ENCODE measurements around the gene TREML4.
"Not testable (repeated sequence)": the region's sequence is repeated elsewhere in the genome, so short reads cannot be mapped to it uniquely, and the experiment has no call there.

The TREML4 gene, protein sequence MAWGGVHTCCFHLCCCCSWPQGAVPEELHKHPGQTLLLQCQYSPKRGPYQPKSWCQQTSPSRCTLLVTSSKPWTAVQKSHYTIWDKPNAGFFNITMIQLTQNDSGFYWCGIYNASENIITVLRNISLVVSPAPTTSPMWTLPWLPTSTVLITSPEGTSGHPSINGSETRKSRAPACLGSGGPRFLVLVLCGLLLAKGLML

DNA sequence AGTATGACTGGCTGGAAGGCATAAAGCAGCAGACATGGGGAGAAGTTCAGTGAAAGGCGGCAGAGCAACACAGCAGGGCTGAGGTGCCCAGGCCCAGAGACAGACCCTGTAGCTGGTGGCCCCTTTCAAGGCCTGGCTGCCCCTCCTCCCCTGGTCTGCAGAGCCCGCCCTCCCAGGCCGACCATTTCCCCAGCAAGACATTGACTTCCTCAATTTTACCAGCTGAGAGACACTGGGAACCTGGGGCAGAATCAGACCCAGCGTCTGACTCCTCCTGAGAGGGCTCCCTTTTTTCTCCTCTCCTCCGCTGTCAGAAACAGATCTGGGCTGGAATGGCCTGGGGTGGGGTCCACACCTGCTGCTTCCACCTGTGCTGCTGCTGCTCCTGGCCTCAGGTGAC, at the start of gene TREML4:
Gene TREML4 (plus strand): TSS at position 254 of the 400 bp plus-strand sequence. CDS start 79 bp downstream, at position 333.
- no peaks in the 10 kb centered on the region for H3K9me3 ChIP-seq (ENCODE audit: low read length)
- no peak within 1 kb of the TSS for H3K9ac ChIP-seq (ENCODE audit: low read length)
- H3K4me3 ChIP-seq (ENCODE audit: low read depth in 1 of 2, low read length in 2 of 2), result no peak within 1 kb of the TSS
- peaks cover 0 to 7% of the 10 kb centered on the region in 2 donors for H3K27me3 ChIP-seq (ENCODE audit: control insufficient read depth in 1 of 2, insufficient read depth in 2 of 2, low read length in 2 of 2)
- no peaks in the 10 kb centered on the region for H3K4me1 ChIP-seq (ENCODE audit: insufficient read depth, low read length)
- H3K27ac ChIP-seq (ENCODE audit: low read depth, low read length), result no peak within 1 kb of the TSS
- H3K36me3 ChIP-seq (ENCODE audit: insufficient read depth, low read length), result no peaks in the 10 kb centered on the region

DNA sequence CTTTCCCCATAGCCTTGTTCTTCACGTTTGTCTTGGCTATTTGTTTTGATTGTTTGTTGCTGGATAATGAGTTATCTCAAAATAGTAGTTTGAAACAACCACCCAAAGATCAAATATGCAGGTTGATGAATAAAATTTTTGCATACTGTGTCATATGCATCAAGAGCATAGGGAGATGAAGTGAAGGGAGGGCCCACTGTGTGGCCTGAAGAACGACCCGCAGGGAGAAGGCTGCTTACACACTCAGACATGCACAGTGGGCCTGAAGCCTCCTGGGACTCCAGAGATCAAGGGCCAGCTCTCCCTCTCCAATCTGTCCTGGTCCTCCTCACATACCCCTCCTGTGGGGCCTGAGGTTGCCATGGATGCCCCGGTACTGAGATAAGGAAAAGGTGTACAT, 49.0 kb upstream of the TREML4 start:
- Histone ChIP-seq H3K9ac (ENCODE audit: low read length) (no peak overlapping the region), H3K9me3 (ENCODE audit: low read length) (no peaks in the 10 kb centered on the region), H3K36me3 (ENCODE audit: insufficient read depth, low read length) (no peaks in the 10 kb centered on the region), H3K27ac (ENCODE audit: low read depth, low read length) (no peak overlapping the region), H3K4me3 (ENCODE audit: low read depth in 1 of 2, low read length in 2 of 2) (no peak overlapping the region), H3K4me1 (ENCODE audit: insufficient read depth, low read length) (no peaks in the 10 kb centered on the region), H3K27me3 (ENCODE audit: control insufficient read depth in 1 of 2, insufficient read depth in 2 of 2, low read length in 2 of 2) (no peaks in the 10 kb centered on the region)

DNA sequence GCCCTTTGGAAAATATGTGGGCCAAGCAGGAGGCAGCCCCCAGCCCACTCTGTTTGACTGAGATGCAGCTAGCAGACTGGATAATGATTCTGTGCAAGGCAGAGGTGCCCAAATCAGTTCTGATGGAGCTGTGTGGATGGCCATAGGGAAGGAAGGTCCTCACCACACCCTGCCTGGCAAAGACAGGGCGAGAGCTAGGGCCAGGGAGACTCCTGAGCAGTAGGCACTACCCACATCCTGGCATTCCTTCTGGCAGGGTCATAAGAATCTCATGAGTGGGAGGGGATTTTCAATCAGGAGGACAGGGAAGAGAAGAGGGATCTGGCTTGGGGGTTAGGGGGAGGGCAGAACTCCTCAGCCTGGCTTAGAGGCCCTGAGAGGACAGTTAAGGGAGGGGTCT, 46.6 kb upstream of the TREML4 start:
- Histone ChIP-seq H3K4me1 (ENCODE audit: insufficient read depth, low read length) (no peaks in the 10 kb centered on the region), H3K9me3 (ENCODE audit: low read length) (no peaks in the 10 kb centered on the region), H3K4me3 (ENCODE audit: low read depth in 1 of 2, low read length in 2 of 2) (no peak overlapping the region), H3K9ac (ENCODE audit: low read length) (no peak overlapping the region), H3K27me3 (ENCODE audit: control insufficient read depth in 1 of 2, insufficient read depth in 2 of 2, low read length in 2 of 2) (no peaks in the 10 kb centered on the region), H3K36me3 (ENCODE audit: insufficient read depth, low read length) (no peaks in the 10 kb centered on the region), H3K27ac (ENCODE audit: low read depth, low read length) (no peak overlapping the region)

DNA sequence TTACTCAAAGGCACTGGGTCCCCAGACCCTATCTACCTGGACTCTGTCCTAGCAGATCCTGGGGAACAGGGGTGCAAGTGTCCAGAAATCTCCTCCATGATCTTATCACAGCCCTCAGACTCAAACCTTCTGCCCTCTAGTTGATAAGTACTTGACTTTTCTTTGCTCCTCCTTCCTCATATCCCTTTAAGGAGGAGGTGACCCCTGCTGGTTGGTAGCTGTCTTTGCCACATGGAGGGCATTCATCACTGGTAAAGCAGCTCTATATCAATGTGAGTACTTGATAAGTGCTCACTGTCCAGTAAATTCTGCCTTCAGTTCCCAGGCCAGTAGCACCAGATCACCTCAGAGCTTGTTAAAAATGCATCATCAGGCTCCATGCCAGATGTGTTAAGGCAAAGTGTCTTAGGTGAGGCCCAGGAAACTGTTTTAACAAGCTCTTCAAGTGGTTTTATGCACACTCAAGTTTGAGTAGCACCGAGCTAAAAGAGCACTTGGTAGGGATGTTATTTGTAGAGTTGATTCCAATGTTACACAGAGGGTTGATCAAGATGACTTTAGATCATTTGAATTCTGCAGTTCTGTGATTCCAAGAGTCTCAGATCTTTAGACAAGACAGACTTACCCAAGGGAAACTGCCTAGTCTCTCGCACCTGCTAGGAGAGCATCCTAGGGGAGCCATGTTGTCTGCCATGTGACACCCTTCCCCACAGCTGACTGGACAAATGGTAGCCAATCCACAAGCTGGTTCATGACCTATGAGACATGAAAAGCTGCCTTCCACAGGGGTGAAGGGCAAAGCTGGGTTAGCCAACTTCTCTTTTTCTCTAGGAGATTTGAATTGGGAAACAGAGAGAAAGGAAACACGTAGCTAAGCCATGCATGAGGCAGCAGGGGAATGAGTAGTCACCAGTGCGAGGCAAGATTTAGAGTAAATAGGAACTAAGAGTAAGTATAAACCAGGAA, 45.8 kb upstream of the TREML4 start:
- Histone ChIP-seq H3K4me1 (ENCODE audit: insufficient read depth, low read length) (no peaks in the 10 kb centered on the region), H3K27me3 (ENCODE audit: control insufficient read depth in 1 of 2, insufficient read depth in 2 of 2, low read length in 2 of 2) (no peaks in the 10 kb centered on the region), H3K9me3 (ENCODE audit: low read length) (no peaks in the 10 kb centered on the region), H3K36me3 (ENCODE audit: insufficient read depth, low read length) (no peaks in the 10 kb centered on the region), H3K27ac (ENCODE audit: low read depth, low read length) (no peak overlapping the region), H3K9ac (ENCODE audit: low read length) (no peak overlapping the region), H3K4me3 (ENCODE audit: low read depth in 1 of 2, low read length in 2 of 2) (no peak overlapping the region)

DNA sequence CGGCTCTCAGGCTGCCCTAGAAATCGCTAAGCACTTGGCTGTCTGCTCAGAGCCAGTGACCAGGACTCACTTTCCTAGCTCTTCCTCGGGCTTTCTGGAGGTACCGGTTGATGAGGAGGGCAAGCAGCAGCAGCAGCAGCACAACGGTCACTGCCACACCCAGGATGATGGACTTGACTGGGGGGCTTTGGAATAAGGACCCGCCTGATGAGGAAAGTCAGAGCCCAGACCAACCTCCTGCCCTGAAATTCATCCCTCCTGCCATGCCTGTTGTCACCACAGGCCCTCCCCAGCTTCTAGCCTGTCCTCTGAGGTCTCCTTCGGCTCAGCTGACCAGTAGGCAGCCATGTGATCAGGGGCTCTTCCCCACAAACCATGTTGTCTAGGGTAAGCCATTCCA, 43.4 kb upstream of the TREML4 start:
- Histone ChIP-seq H3K9me3 (ENCODE audit: low read length) (no peaks in the 10 kb centered on the region), H3K27ac (ENCODE audit: low read depth, low read length) (no peak overlapping the region), H3K9ac (ENCODE audit: low read length) (no peak overlapping the region), H3K4me1 (ENCODE audit: insufficient read depth, low read length) (no peaks in the 10 kb centered on the region), H3K27me3 (ENCODE audit: control insufficient read depth in 1 of 2, insufficient read depth in 2 of 2, low read length in 2 of 2) (no peaks in the 10 kb centered on the region), H3K36me3 (ENCODE audit: insufficient read depth, low read length) (no peaks in the 10 kb centered on the region), H3K4me3 (ENCODE audit: low read depth in 1 of 2, low read length in 2 of 2) (no peak overlapping the region)

DNA sequence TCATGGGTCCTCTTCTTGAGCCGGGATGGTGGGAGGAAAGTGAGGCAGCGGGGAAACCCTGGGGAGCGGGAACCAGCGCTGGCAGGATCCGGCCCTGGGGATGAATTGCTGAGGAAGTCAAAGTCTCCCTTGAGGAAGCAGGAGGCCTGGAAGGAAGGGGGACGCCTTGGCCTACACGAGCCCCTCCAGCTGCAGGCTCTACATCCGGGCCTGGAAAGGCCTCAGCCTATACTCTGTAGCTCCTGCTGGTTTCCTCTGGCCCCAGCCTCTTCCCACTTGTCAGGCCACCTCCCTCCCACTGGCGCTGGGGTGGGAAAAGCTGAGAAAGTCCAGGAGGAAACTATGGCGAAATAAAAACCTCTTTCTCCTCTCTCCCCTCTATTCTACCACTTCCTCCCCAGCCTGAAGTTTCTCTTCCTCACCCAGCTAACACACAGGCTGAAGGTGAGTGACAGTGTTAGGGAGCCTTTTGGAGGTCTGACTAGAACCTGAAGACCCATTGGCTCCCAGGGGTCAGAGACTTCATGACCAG, 42.1 kb upstream of the TREML4 start:
- Histone ChIP-seq H3K9me3 (ENCODE audit: low read length) (no peaks in the 10 kb centered on the region), H3K36me3 (ENCODE audit: insufficient read depth, low read length) (no peaks in the 10 kb centered on the region), H3K9ac (ENCODE audit: low read length) (no peak overlapping the region), H3K4me1 (ENCODE audit: insufficient read depth, low read length) (no peaks in the 10 kb centered on the region), H3K27me3 (ENCODE audit: control insufficient read depth in 1 of 2, insufficient read depth in 2 of 2, low read length in 2 of 2) (no peaks in the 10 kb centered on the region), H3K27ac (ENCODE audit: low read depth, low read length) (no peak overlapping the region), H3K4me3 (ENCODE audit: low read depth in 1 of 2, low read length in 2 of 2) (no peak overlapping the region)

DNA sequence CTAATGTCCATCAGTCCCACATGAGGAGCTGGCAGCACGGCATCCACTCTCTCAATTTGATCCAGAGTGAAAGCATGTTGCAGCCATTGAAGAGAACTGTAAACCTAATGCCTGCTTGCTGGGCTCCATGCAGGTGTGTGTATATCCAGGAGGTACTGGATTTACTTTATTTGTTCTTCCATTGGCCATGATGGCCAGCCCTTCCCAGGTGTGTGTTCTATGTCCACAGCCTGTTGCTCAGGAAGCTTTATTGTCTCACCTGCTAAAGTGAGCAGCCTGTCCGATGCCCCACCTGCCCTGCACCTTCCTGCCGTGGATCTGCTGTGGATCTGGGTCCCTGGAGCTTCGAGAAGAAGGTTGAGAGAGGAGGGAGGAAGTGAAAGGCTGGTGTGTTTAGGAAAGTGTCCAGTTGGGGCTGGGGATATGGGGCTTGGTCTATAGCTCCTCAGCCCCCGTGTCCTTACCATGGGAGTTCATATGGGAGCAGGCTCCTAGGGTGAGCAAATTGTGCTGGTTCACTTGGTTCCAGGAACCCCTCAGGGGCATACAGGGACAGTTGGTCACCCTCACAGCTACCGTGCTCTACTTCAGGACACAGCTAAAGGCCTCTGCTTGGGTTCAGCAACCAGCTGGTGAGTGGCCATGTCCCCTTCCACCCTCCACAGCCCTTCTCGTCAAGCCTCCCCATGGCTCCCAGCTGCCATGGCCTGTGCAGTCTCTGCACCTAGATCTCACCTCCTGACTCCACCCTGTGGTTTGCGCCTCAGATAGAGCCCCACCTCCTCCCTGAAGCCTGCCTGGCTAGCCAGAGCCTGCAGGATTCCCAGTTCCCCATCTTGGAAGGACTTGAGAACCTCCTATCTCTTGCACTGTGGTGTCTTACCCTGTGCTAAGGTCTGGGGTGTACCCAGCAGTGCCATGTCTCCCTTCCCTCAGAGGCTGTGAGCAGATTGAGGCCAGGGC, 39.9 kb upstream of the TREML4 start:
- Histone ChIP-seq H3K36me3 (ENCODE audit: insufficient read depth, low read length) (no peaks in the 10 kb centered on the region), H3K4me3 (ENCODE audit: low read depth in 1 of 2, low read length in 2 of 2) (no peak overlapping the region), H3K27me3 (ENCODE audit: control insufficient read depth in 1 of 2, insufficient read depth in 2 of 2, low read length in 2 of 2) (peaks cover 0 to 5% of the 10 kb centered on the region in 2 donors), H3K4me1 (ENCODE audit: insufficient read depth, low read length) (no peaks in the 10 kb centered on the region), H3K27ac (ENCODE audit: low read depth, low read length) (no peak overlapping the region), H3K9ac (ENCODE audit: low read length) (no peak overlapping the region), H3K9me3 (ENCODE audit: low read length) (no peaks in the 10 kb centered on the region)

DNA sequence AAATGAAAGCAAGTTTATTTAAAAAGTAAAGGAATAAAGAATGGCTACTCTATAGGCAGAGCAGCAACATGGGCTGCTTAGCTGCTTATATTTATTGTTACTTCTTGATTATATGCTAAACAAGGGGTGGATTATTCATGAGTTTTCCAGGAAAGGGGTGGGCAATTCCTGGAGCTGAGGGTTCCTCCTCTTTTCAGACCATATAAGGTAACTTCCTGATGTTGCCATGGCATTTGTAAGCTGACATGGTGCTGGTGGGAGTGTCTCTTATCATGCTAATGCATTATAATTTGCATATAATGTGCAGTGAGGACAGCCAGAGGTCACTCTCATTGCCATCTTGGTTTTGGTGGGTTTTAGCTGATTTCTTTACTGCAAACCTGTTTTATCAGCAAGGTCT, 39.1 kb upstream of the TREML4 start:
- H3K4me1 ChIP-seq (ENCODE audit: insufficient read depth, low read length); H3K9ac ChIP-seq (ENCODE audit: low read length); H3K27ac ChIP-seq (ENCODE audit: low read depth, low read length); H3K9me3 ChIP-seq (ENCODE audit: low read length); H3K27me3 ChIP-seq (ENCODE audit: control insufficient read depth in 1 of 2, insufficient read depth in 2 of 2, low read length in 2 of 2); H3K4me3 ChIP-seq (ENCODE audit: low read depth in 1 of 2, low read length in 2 of 2); H3K36me3 ChIP-seq (ENCODE audit: insufficient read depth, low read length): not testable (repeated sequence)

DNA sequence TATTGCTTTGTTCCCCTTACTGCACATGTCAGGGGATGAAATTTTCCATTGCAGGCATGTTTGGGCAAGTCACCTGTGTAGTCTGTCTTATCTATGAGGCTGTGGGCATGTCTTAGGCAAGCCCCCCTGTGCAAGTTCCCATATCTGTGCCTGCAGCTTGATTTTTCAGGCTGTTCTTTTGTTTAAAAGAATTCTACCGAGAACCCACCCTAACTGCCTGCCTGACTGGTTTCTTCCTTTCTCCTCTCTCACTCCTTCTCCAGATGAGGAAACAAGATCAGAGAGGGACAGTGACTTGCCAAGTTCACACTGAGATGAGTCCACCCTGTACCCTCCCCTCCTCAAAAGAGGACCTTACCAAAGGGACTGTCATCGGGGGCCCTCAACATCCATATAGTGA, 38.2 kb upstream of the TREML4 start:
- Histone ChIP-seq H3K27me3 (ENCODE audit: control insufficient read depth in 1 of 2, insufficient read depth in 2 of 2, low read length in 2 of 2) (peaks cover 0 to 5% of the 10 kb centered on the region in 2 donors), H3K36me3 (ENCODE audit: insufficient read depth, low read length) (no peaks in the 10 kb centered on the region), H3K27ac (ENCODE audit: low read depth, low read length) (no peak overlapping the region), H3K9me3 (ENCODE audit: low read length) (no peaks in the 10 kb centered on the region), H3K4me3 (ENCODE audit: low read depth in 1 of 2, low read length in 2 of 2) (no peak overlapping the region), H3K9ac (ENCODE audit: low read length) (no peak overlapping the region), H3K4me1 (ENCODE audit: insufficient read depth, low read length) (no peaks in the 10 kb centered on the region)

DNA sequence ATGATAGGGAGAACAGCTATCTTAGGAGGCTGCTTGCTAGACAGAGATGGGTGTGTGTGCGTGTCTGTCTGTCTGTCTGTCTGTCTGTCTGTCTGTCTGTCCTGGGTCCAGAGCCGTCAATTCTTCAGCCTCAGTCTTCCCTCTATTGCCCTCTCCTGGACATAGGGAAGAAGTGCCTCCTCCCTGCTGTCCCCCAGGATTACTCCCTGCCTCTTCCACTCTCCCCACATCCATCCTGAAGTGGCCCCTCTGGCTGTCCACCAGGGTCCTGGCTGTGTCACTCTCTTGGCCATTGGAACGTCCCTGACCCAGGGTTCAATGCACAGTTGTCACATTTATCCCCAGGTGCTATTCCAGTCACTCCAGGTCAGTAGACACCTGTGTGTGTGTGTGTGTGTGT, 37.4 kb upstream of the TREML4 start:
- Histone ChIP-seq H3K4me1 (ENCODE audit: insufficient read depth, low read length) (no peaks in the 10 kb centered on the region), H3K36me3 (ENCODE audit: insufficient read depth, low read length) (no peaks in the 10 kb centered on the region), H3K4me3 (ENCODE audit: low read depth in 1 of 2, low read length in 2 of 2) (no peak overlapping the region), H3K27ac (ENCODE audit: low read depth, low read length) (no peak overlapping the region), H3K9ac (ENCODE audit: low read length) (no peak overlapping the region), H3K27me3 (ENCODE audit: control insufficient read depth in 1 of 2, insufficient read depth in 2 of 2, low read length in 2 of 2) (peaks cover 0 to 5% of the 10 kb centered on the region in 2 donors), H3K9me3 (ENCODE audit: low read length) (no peaks in the 10 kb centered on the region)

DNA sequence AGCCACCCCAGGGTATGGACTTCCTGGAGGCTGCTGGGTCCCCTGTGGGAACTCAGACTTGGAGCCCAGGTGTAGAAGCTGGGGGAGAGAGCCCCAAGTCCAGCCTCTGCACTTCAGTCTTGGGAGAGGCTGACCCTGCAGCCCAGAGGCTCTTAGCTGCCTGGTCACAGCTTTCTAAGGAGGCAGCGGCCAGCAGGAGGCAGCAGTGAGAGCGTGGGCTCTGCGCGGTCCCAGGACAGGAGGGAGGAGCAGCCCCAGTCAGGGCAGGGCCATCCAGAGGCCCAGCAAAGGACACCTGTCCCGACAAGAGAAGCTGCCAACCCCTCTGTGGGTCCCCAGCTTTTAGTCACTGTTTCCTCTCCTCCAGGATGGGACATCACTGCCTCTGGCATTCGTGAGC, 36.6 kb upstream of the TREML4 start:
- H3K4me1 ChIP-seq (ENCODE audit: insufficient read depth, low read length), result no peaks in the 10 kb centered on the region
- no peaks in the 10 kb centered on the region for H3K36me3 ChIP-seq (ENCODE audit: insufficient read depth, low read length)

More for the DNA sequence above, 36.6 kb upstream of the TREML4 start:
- no peak overlapping the region for H3K9ac ChIP-seq (ENCODE audit: low read length)
- H3K27ac ChIP-seq (ENCODE audit: low read depth, low read length), result no peak overlapping the region
- no peaks in the 10 kb centered on the region for H3K9me3 ChIP-seq (ENCODE audit: low read length)
- H3K27me3 ChIP-seq (ENCODE audit: control insufficient read depth in 1 of 2, insufficient read depth in 2 of 2, low read length in 2 of 2), result peaks cover 0 to 5% of the 10 kb centered on the region in 2 donors
- no peak overlapping the region for H3K4me3 ChIP-seq (ENCODE audit: low read depth in 1 of 2, low read length in 2 of 2)
